Fibroblast of lung (primary cell): Measurements from ENCODE around the gene C6orf62.

ENCODE experiments used
- CTCF ChIP-seq, 2 donors: IDR thresholded peaks in 1 of 2; conservative IDR thresholded peaks in 1 of 2; 1 replicate in 1 of 2; 2 replicates in 1 of 2; pipeline ENCODE4 v1.5.1; 2011 to 2012; ENCODE audit warnings: low read length in 2 of 2, control low read depth in 1 of 2, inconsistent platforms in 1 of 2, low read depth in 1 of 2, mild to moderate bottlenecking in 1 of 2
- EZH2 ChIP-seq: IDR thresholded peaks from 2 replicates; pipeline ENCODE4 v1.5.1; 2012; ENCODE audit warnings: low read length, control low read depth, mild to moderate bottlenecking; ENCODE audit errors: missing control alignments

DNA sequence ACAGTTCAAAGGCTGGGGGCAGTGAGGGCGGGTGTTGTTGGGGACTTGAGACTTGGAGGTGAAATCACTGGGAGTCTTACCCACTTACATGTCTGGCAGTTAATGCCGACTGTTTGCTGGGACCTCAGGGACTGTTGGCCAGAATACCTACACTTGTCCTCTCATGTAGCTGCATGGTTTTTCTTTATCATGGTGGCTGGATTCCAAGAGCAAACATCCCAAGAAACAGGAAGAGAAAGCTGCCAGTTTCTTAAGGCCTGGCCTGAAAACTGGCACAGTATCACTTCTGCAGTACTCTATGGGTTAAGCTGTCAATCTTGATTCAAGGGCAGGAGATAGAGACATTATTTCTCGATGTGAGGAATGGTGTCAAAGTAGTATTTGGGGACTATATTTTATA is 19.8 kb upstream of the C6orf62 start:
- TF ChIP-seq CTCF (conservative IDR thresholded peaks at IDR 0.05 in 1 of 2, IDR thresholded peaks at IDR 0.05 in 1 of 2; ENCODE audit: low read depth in 1 of 2, low read length in 2 of 2) (no peak), EZH2 (no peak)
